Fibroblast of lung (primary cell): ENCODE measurements around the gene TSSK2. TPM values are rescaled to one million over a fixed set of nuclear protein-coding genes. Genes with fewer than 3 reads are reported as not detected.
A peak's percentile ranks its signal among the peaks of the same experiment; 100 is the strongest.

ENCODE experiments used
- DNase-seq, 2 donors: peaks; one replicate each; pipeline versions ENCODE4 v3.0.0 to v3.0.0-alpha.2; 2010; ENCODE audit warnings: low read depth in 2 of 2
- H2AFZ ChIP-seq: 2 replicates; pipeline ENCODE4 v1.5.1; 2012; ENCODE audit warnings: low read length, control low read depth, inconsistent platforms
- H3K27ac ChIP-seq: 2 replicates; pipeline ENCODE4 v1.5.1; 2011; ENCODE audit warnings: low read length, control low read depth; ENCODE audit not compliant: insufficient read depth
- H3K27me3 ChIP-seq: 2 replicates; pipeline ENCODE4 v1.5.1; 2011; ENCODE audit warnings: mild to moderate bottlenecking, low read length; ENCODE audit not compliant: control insufficient read depth, insufficient read depth
- H3K36me3 ChIP-seq: 2 replicates; pipeline ENCODE4 v1.5.1; 2011; ENCODE audit warnings: low read length; ENCODE audit not compliant: control insufficient read depth, insufficient read depth
- H3K4me1 ChIP-seq: 2 replicates; pipeline ENCODE4 v1.5.1; 2011; ENCODE audit warnings: low read length; ENCODE audit not compliant: control insufficient read depth, insufficient read depth; ENCODE audit errors: extremely low read depth
- H3K4me2 ChIP-seq: 2 replicates; pipeline ENCODE4 v1.5.1; 2011; ENCODE audit warnings: low read length, control low read depth; ENCODE audit not compliant: insufficient read depth; ENCODE audit errors: extremely low read depth
- H3K4me3 ChIP-seq, 4 experiments: fragments of 200-600 bp in 1 of 4; sonication (generic) in 1 of 4; replicated peaks in 1 of 4; 2 replicates each; pipeline ENCODE4 v1.5.1; 2011 to 2016; ENCODE audit warnings: low read length in 4 of 4, low read depth in 3 of 4, mild to moderate bottlenecking in 3 of 4, control low read depth in 2 of 4, inconsistent platforms in 1 of 4, mixed read lengths in 1 of 4; ENCODE audit not compliant: insufficient read depth in 1 of 4; ENCODE audit errors: control extremely low read depth in 1 of 4
- H3K79me2 ChIP-seq: 2 replicates; pipeline ENCODE4 v1.5.1; 2012; ENCODE audit warnings: mild to moderate bottlenecking, low read length, inconsistent platforms; ENCODE audit not compliant: control insufficient read depth, insufficient read depth
- H3K9ac ChIP-seq: 2 replicates; pipeline ENCODE4 v1.5.1; 2011; ENCODE audit warnings: mild to moderate bottlenecking, low read length, control low read depth; ENCODE audit not compliant: insufficient read depth
- H3K9me3 ChIP-seq: 2 replicates; pipeline ENCODE4 v1.5.1; 2012; ENCODE audit warnings: low read depth, low read length; ENCODE audit not compliant: control insufficient read depth, insufficient read depth
- H4K20me1 ChIP-seq: 2 replicates; pipeline ENCODE4 v1.5.1; 2011; ENCODE audit warnings: low read length; ENCODE audit not compliant: control insufficient read depth, insufficient read depth; ENCODE audit errors: extremely low read depth
- CTCF ChIP-seq, 2 donors: IDR thresholded peaks in 1 of 2; conservative IDR thresholded peaks in 1 of 2; 1 replicate in 1 of 2; 2 replicates in 1 of 2; pipeline ENCODE4 v1.5.1; 2011 to 2012; ENCODE audit warnings: low read length in 2 of 2, control low read depth in 1 of 2, inconsistent platforms in 1 of 2, low read depth in 1 of 2, mild to moderate bottlenecking in 1 of 2
- EZH2 ChIP-seq: IDR thresholded peaks from 2 replicates; pipeline ENCODE4 v1.5.1; 2012; ENCODE audit warnings: low read length, control low read depth, mild to moderate bottlenecking; ENCODE audit errors: missing control alignments
- polyA plus RNA-seq, 2 donors: library from polyadenylated mRNA; depleted of rRNA in 1 of 2; stranded (reverse) in 1 of 2; unstranded in 1 of 2; fragments of >200 nt; gene quantifications; 2 replicates each; pipeline ENCODE4 v1.2.1, GENCODE V29; 2011 to 2012; ENCODE audit warnings: missing spikeins in 1 of 2
- total RNA-seq: library from RNA; depleted of rRNA; stranded (reverse); fragments of >200 nt; gene quantifications from 2 replicates; pipeline ENCODE4 v1.2.1, GENCODE V29; 2014

The TSSK2 gene
- total and polyA plus RNA-seq, 2 donors (not counting 1 experiment from before 2014, with no cell fraction given), result not detected

GRCh38 chr22:19149047-19149883, 18.2 kb downstream of the TSSK2 start:
- Histone ChIP-seq H3K36me3 (no peaks in the 10 kb centered on the region), H3K4me2 (no peak overlapping the region), H2AFZ (no peak overlapping the region), H3K9me3 (no peaks in the 10 kb centered on the region), H3K4me3 (no peak overlapping the region), H3K4me1 (no peaks in the 10 kb centered on the region), H3K9ac (no peak overlapping the region), H3K79me2 (peaks cover under 1% of the 10 kb centered on the region), H3K27me3 (peaks cover 41% of the 10 kb centered on the region), H3K27ac (no peak overlapping the region), H4K20me1 (no peaks in the 10 kb centered on the region)
- peak in 1 of 2 donors; percentile 12 for DNase-seq
- peak; percentile 83 for TF ChIP-seq EZH2
- TF ChIP-seq CTCF (conservative IDR thresholded peaks at IDR 0.05 in 1 of 2, IDR thresholded peaks at IDR 0.05 in 1 of 2; ENCODE audit: low read depth in 1 of 2, low read length in 2 of 2), result no peak

- Histone ChIP-seq H3K9me3 (no peaks in the 10 kb centered on the region), H3K79me2 (no peaks in the 10 kb centered on the region), H2AFZ (no peak within 1 kb of the TSS), H3K4me1 (no peaks in the 10 kb centered on the region), H3K4me2 (no peak within 1 kb of the TSS), H3K4me3 (no peak within 1 kb of the TSS), H3K36me3 (no peaks in the 10 kb centered on the region), H3K27ac (no peak within 1 kb of the TSS), H3K9ac (no peak within 1 kb of the TSS), H3K27me3 (peaks cover 41% of the 10 kb centered on the region), H4K20me1 (no peaks in the 10 kb centered on the region)
- TF ChIP-seq EZH2 (no peak), CTCF (conservative IDR thresholded peaks at IDR 0.05 in 1 of 2, IDR thresholded peaks at IDR 0.05 in 1 of 2; ENCODE audit: low read depth in 1 of 2, low read length in 2 of 2) (no peak)
- no peak for DNase-seq
These were observed 18.9 kb downstream of the TSSK2 start, which contains the start of gene GSC2 for GRCh38 chr22:19149991-19150390. TSS of gene GSC2 (minus strand) at chr22:19150292. CDS start at chr22:19150283, 9 bp downstream.

DNA sequence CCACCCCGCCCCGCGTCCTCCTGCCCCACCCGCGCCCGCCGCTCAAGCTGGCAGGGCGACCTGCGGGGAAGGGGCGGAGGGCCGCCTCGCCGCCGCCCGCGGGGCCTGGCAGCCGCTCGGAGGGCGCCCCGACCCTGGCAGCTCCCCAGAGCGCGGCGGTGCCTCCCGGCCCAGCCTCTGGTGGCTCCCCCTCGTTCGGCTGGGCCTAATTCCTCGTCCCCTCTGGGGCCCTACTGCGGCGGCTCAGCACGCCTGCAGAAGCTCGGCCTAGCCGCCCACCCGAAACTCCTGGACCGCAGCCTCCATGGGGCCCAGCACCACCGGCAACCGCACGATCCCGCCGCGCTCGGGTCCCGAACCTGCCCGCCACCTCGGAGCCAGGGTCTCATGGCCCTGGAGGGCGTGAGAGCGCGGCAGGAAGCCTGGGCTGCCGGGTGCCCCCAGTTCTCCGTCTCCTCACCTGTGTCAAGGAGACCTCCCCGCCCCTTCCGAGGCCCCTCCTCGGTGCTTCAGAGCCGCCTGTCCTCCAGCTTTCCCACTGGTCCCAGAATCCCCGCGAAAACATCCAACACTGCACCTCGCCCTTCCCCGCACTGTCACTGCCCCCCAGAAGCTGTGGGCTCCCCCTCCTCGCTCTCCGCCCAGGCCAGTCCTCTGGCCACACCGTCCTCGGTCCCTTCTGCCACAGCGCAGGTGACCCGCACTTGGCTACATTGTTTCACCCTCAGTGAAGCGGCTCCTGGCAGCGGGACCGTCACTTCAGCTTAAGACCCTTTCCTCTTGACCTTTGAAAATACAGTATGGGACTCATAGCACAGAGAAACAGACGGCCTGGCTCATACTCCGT, 19.6 kb downstream of the TSSK2 start:
- Histone ChIP-seq H3K4me2 (no peak overlapping the region), H3K9me3 (no peaks in the 10 kb centered on the region), H3K27ac (no peak overlapping the region), H3K36me3 (no peaks in the 10 kb centered on the region), H3K4me3 (no peak overlapping the region), H4K20me1 (no peaks in the 10 kb centered on the region), H2AFZ (no peak overlapping the region), H3K9ac (no peak overlapping the region), H3K4me1 (no peaks in the 10 kb centered on the region), H3K27me3 (peaks cover 41% of the 10 kb centered on the region), H3K79me2 (no peaks in the 10 kb centered on the region)
- no peak for DNase-seq
- TF ChIP-seq CTCF (conservative IDR thresholded peaks at IDR 0.05 in 1 of 2, IDR thresholded peaks at IDR 0.05 in 1 of 2; ENCODE audit: low read depth in 1 of 2, low read length in 2 of 2), result no peak
- peak; percentile 99 for TF ChIP-seq EZH2
